ENCODE results near the gene CHD9NB.

DNA sequence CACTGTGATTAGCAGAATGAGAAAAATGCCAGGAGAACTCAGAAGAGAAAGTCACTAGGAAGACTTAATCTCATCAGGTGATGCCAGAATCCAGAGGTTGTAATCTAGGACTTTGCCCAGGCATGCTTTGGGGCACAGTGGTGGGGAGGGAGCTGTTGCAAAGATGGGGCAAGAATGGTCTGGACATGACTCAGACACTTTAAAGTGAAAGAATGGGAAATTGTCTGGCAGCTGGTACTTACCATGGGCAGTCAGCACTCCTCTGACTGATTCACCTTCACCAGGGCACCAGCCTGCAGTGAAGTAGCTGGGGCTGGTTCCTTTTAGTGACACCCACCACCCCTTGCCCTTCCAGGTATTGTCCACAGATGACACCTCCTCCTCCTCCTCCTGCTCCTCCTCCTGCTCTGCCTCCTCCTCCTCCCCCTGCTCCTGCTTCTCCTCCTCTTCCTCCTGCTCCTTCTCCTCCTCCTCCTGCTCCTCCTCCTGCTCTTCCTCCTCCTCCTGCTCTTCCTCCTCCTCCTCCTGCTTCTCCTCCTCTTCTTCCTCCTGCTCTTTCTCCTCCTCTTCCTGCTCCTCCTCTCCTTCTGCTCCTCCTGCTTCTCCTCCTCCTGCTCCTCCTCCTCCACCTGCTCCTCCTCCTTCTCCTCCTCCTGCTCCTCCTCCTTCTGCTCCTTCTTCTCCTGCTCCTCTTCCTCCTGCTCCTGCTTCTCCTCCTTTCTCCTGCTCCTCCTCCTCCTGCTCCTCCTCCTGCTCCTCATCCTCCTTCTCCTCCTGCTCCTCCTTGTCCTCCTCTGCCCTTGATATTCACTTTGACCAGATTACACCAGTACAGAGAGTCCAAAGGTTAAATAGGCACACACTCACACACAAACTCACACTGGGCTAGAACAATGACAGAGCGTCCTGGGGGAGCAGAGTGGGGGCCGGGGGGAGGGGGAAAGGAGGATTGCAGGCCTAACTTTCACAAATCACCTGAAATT, at the start of gene CHD9NB:
- no peak for TF ChIP-seq RAD21 (CRISPR knock-in tag; conservative IDR thresholded peaks at IDR 0.05 in 1 of 2, IDR thresholded peaks at IDR 0.05 in 1 of 2)
- TF ChIP-seq POLR3A (IDR thresholded peaks at IDR 0.05; ENCODE audit: borderline replicate concordance, extremely low read depth, insufficient read depth, insufficient read length), result no peak

Measured in K562 (cell line).